OCI-LY1 (cell line): Measurements from ENCODE around the gene PCSK6.

Experiments used
- H2AFZ ChIP-seq: fragments of 200-600 bp; sonication (generic), shearing (Covaris generic); 2 replicates; pipeline ENCODE4 v1.6.0; 2014; ENCODE audit warnings: antibody characterized with exemption, mild to moderate bottlenecking, low read length
- H3F3A ChIP-seq: fragments of 200-600 bp; sonication (generic), shearing (Covaris generic); 2 replicates; pipeline ENCODE4 v1.6.0; 2014; ENCODE audit warnings: mild to moderate bottlenecking, antibody characterized with exemption, low read length, moderate library complexity; ENCODE audit not compliant: insufficient read depth
- H3K27ac ChIP-seq: fragments of 200-600 bp; sonication (generic); 2 replicates; pipeline ENCODE4 v1.5.1; 2014; ENCODE audit warnings: low read length, mixed run types, mild to moderate bottlenecking, low read depth; ENCODE audit not compliant: poor library complexity, severe bottlenecking
- H3K27me3 ChIP-seq: fragments of 200-600 bp; sonication (generic); 2 replicates; pipeline ENCODE4 v1.6.0; 2014; ENCODE audit warnings: antibody characterized with exemption, mild to moderate bottlenecking, low read length, moderate library complexity; ENCODE audit not compliant: insufficient read depth
- H3K36me3 ChIP-seq: fragments of 200-600 bp; sonication (generic); 2 replicates; pipeline ENCODE4 v1.6.1; 2014; ENCODE audit warnings: mild to moderate bottlenecking, antibody characterized with exemption, low read length, moderate library complexity, mixed read lengths; ENCODE audit not compliant: insufficient read depth
- H3K4me1 ChIP-seq: fragments of 200-600 bp; sonication (generic); 2 replicates; pipeline ENCODE4 v1.5.1; 2014; ENCODE audit warnings: mild to moderate bottlenecking, low read length, moderate library complexity; ENCODE audit not compliant: insufficient read depth, severe bottlenecking
- H3K4me2 ChIP-seq: fragments of 200-600 bp; sonication (generic), shearing (Covaris generic); 2 replicates; pipeline ENCODE4 v1.6.1; 2014; ENCODE audit warnings: low read length
- H3K4me3 ChIP-seq: fragments of 200-600 bp; sonication (generic); 2 replicates; pipeline ENCODE4 v1.5.1; 2014; ENCODE audit warnings: low read length, low read depth, mild to moderate bottlenecking, mixed read lengths; ENCODE audit not compliant: poor library complexity, severe bottlenecking
- H3K79me2 ChIP-seq: fragments of 200-600 bp; shearing (Covaris generic); 2 replicates; pipeline ENCODE4 v1.6.1; 2016; ENCODE audit warnings: mixed run types, low read length, mixed read lengths; ENCODE audit not compliant: insufficient read depth
- H3K9ac ChIP-seq: fragments of 200-600 bp; sonication (generic), shearing (Covaris generic); 2 replicates; pipeline ENCODE4 v1.6.1; 2014; ENCODE audit warnings: mild to moderate bottlenecking, low read length, mixed read lengths
- H3K9me2 ChIP-seq: fragments of 200-600 bp; sonication (generic), shearing (Covaris generic); 2 replicates; pipeline ENCODE4 v1.6.1; 2014; ENCODE audit warnings: low read depth, mild to moderate bottlenecking, low read length, mixed read lengths
- H3K9me3 ChIP-seq: fragments of 200-600 bp; shearing (Covaris generic); 2 replicates; pipeline ENCODE4 v1.6.1; 2014; ENCODE audit warnings: low read length, mixed read lengths
- H4K20me1 ChIP-seq: fragments of 200-600 bp; sonication (generic), shearing (Covaris generic); 2 replicates; pipeline ENCODE4 v1.6.0; 2016; ENCODE audit warnings: mild to moderate bottlenecking, low read length; ENCODE audit not compliant: insufficient read depth
- EZH2 ChIP-seq: fragments of 200-600 bp; sonication (generic), shearing (Covaris generic); IDR thresholded peaks from 2 replicates; pipeline ENCODE4 v1.8.0; 2017; ENCODE audit warnings: borderline replicate concordance, mixed run types, mild to moderate bottlenecking, antibody characterized with exemption, low read length, moderate library complexity, mixed read lengths
- TF ChIP-seq, protein P1 (sequence below): fragments of 200-600 bp; sonication (generic), shearing (Covaris generic); IDR thresholded peaks from 2 replicates; pipeline ENCODE4 v1.5.1; 2017; ENCODE audit warnings: mild to moderate bottlenecking, antibody characterized with exemption, low read length, moderate library complexity, mixed read lengths

Gene PCSK6

DNA sequence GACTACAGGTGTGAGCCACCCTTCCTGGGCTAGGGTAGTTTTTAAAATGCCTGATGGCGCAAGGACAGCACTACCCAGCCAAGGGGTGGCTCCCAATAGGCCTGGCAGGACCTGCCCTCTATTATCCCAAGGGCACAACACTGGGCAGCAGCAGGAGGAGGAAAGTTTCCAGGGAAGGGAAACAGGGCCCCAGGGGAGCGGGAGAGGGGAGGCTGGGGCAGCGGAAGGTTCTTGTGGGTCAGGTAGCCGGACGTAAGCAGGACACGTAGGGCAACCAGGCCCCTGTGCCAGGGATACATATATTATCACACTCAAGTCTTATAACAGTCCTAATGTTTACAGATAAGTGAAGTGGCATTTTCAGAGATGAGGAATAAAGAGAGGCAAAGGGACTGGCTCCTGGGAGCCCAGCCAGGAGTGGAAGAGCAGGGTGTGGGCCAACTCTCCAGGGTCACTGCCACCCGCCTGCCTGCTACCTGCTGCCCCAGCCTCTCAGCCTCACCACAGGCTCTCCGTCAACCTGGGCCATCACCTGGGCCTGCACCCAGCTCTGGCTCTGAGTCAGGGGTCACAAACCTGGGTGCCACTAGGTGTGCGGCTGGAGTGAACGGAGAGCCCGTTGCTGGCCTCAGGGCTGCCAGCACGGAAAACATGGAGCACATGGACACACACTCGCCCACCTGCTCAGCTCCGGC lies 121.3 kb downstream of the PCSK6 start:
- Histone ChIP-seq H3K9me3 (0 out of 2 replicates have a peak, but pooled peaks cover 8% of the 10 kb centered on the region), H4K20me1 (no peaks in the 10 kb centered on the region), H3K9me2 (no peaks in the 10 kb centered on the region), H3K4me3 (no peak overlapping the region), H3K4me1 (no peaks in the 10 kb centered on the region), H3K27ac (no peak overlapping the region), H3K79me2 (no peaks in the 10 kb centered on the region), H3K4me2 (no peak overlapping the region), H3K9ac (no peak overlapping the region), H3F3A (no peaks in the 10 kb centered on the region), H3K36me3 (no peaks in the 10 kb centered on the region; the same call in 1 of the 2 replicates), H2AFZ (no peak overlapping the region), H3K27me3 (0 out of 2 replicates have a peak, but pooled peaks cover 3% of the 10 kb centered on the region)
- TF ChIP-seq, protein P1, sequence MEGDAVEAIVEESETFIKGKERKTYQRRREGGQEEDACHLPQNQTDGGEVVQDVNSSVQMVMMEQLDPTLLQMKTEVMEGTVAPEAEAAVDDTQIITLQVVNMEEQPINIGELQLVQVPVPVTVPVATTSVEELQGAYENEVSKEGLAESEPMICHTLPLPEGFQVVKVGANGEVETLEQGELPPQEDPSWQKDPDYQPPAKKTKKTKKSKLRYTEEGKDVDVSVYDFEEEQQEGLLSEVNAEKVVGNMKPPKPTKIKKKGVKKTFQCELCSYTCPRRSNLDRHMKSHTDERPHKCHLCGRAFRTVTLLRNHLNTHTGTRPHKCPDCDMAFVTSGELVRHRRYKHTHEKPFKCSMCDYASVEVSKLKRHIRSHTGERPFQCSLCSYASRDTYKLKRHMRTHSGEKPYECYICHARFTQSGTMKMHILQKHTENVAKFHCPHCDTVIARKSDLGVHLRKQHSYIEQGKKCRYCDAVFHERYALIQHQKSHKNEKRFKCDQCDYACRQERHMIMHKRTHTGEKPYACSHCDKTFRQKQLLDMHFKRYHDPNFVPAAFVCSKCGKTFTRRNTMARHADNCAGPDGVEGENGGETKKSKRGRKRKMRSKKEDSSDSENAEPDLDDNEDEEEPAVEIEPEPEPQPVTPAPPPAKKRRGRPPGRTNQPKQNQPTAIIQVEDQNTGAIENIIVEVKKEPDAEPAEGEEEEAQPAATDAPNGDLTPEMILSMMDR = no peak
- no peak for TF ChIP-seq EZH2

DNA sequence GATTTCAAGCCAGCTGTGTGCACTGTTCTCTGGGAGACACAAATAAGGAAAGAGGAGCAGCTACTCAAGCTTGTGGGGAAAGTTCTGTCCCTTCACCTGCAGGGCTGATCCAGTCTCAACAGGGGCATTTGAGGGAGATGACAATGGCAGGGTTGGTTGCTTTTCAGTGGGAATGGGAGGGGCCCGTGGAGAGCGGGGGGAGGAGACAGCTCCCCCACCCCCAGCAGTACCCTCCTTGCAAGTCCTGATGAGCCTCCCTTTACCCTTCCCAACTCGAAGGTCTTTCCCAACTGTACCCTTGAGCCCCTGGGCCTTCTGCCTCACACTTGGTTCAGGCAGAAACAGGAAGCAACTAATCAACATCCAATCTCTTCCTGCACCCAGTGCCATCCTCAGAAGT lies 122.7 kb downstream of the PCSK6 start:
- Histone ChIP-seq H4K20me1 (no peaks in the 10 kb centered on the region), H3K4me2 (no peak overlapping the region), H3K4me1 (no peaks in the 10 kb centered on the region), H3K79me2 (no peaks in the 10 kb centered on the region), H3K27me3 (0 out of 2 replicates have a peak, but pooled peaks cover 3% of the 10 kb centered on the region), H2AFZ (no peak overlapping the region), H3K9ac (no peak overlapping the region), H3K4me3 (no peak overlapping the region), H3K9me3 (0 out of 2 replicates have a peak, but pooled peaks cover 8% of the 10 kb centered on the region), H3K36me3 (no peaks in the 10 kb centered on the region; the same call in 1 of the 2 replicates), H3K27ac (no peak overlapping the region), H3K9me2 (no peaks in the 10 kb centered on the region), H3F3A (no peaks in the 10 kb centered on the region)
- TF ChIP-seq, protein P1 = no peak

DNA sequence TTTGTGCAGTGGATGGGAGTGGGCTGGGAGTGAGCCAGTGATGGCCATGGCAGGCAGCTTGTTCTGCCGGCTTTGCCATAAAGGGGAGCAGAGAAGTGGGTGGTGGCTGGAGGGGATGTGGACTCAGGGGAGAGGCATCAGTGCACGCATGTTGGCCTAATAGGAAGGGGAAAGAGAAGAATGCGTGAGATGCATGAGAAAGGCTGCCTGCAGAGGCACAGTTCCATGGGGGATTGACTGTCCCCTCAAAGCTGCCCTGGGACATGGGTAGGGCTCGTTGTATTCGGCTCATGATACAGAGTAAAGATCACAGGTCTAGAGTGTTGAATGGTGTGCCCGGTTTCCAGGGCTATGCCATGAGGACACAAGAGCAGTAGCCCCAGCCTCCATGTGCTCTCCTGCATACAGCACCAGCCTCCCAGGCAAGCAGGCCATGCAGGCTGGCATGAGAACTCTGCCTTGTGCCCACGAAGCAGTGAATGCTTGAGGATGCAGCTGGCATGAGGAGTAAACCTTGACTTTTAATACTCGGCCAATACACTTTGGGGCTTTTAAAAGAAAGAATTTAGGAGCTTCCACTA lies 126.4 kb downstream of the PCSK6 start:
- Histone ChIP-seq H3K9me2 (no peaks in the 10 kb centered on the region), H3K79me2 (no peaks in the 10 kb centered on the region), H3K4me1 (no peaks in the 10 kb centered on the region), H2AFZ (no peak overlapping the region), H3K27ac (no peak overlapping the region), H4K20me1 (no peaks in the 10 kb centered on the region), H3K36me3 (no peaks in the 10 kb centered on the region; the same call in 1 of the 2 replicates), H3K4me3 (no peak overlapping the region), H3K9ac (no peak overlapping the region), H3F3A (no peaks in the 10 kb centered on the region), H3K9me3 (0 out of 2 replicates have a peak, but pooled peaks cover 8% of the 10 kb centered on the region), H3K4me2 (no peak overlapping the region), H3K27me3 (0 out of 2 replicates have a peak, but pooled peaks cover 3% of the 10 kb centered on the region)
- TF ChIP-seq, protein P1 = no peak
- no peak for TF ChIP-seq EZH2
